ENCODE results near the gene SFN.

The SFN gene

GRCh38 chr1:26911399-26912146 lies 48.6 kb downstream of the SFN start:
- no peak for DNase-seq (ENCODE audit: low read depth in 2 of 2)

- no peak for DNase-seq (ENCODE audit: low read depth in 2 of 2)
Observed at GRCh38 chr1:26912147-26912490, 49.2 kb downstream of the SFN start.

GRCh38 chr1:26913389-26913753 lies 50.4 kb downstream of the SFN start:
- no peak for DNase-seq (ENCODE audit: low read depth in 2 of 2)

Data from stimulated activated CD8-positive, alpha-beta memory T cell treated with anti-CD3 and anti-CD28 coated beads, Interleukin-7, amount 100 ng/mL, for 1 hour (primary cell).